SK-N-SH (cell line): ENCODE measurements around the gene RAD17. TPM values are rescaled to one million over a fixed set of nuclear protein-coding genes. Genes with fewer than 3 reads are reported as not detected.

Source experiments
- CTCF ChIA-PET: fragments of 300-600, 350-600 bp; formaldehyde crosslinking; extraction: SDS; loops from one replicate; lab custom pipeline; 2021; lab: Yijun Ruan, JAX
- POLR2A ChIA-PET: fragments of 350-600 bp; sonication (Branson Sonifier 250); formaldehyde crosslinking; extraction: SDS; loops from one replicate; lab custom pipeline; 2020; ENCODE audit warnings: antibody characterized with exemption, inconsistent platforms; lab: Yijun Ruan, JAX
- DNase-seq: peaks from one replicate; pipeline ENCODE4 v3.0.0; 2012
- H2AFZ ChIP-seq: fragments of 200-600 bp; sonication (generic); 2 replicates; pipeline ENCODE4 v1.8.1; 2016; ENCODE audit warnings: antibody characterized with exemption, mild to moderate bottlenecking, low read depth
- H3F3A ChIP-seq: fragments of 200-600 bp; sonication (generic); replicated peaks from 2 replicates; pipeline ENCODE3; 2016; ENCODE audit warnings: antibody characterized with exemption, mild to moderate bottlenecking; ENCODE audit not compliant: insufficient read depth
- H3K27ac ChIP-seq, 2 experiments: fragments of 200-500 bp in 1 of 2; fragments of 200-600 bp in 1 of 2; sonication (Bioruptor generic) in 1 of 2; sonication (generic), shearing (Covaris generic) in 1 of 2; 2 replicates each; pipeline versions ENCODE4 v1.5.1 to v1.6.1; 2014 to 2016; ENCODE audit warnings: low read depth in 2 of 2, inconsistent platforms in 1 of 2, low read length in 1 of 2, mild to moderate bottlenecking in 1 of 2, mixed read lengths in 1 of 2
- H3K27me3 ChIP-seq: fragments of 200-600 bp; sonication (generic), shearing (Covaris generic); 2 replicates; pipeline ENCODE4 v1.6.1; 2016; ENCODE audit warnings: mixed run types; ENCODE audit not compliant: insufficient read depth
- H3K36me3 ChIP-seq, 2 experiments: fragments of 200-500 bp in 1 of 2; fragments of 200-600 bp in 1 of 2; sonication (Bioruptor generic) in 1 of 2; sonication (generic) in 1 of 2; replicated peaks in 1 of 2; 2 replicates each; pipeline versions ENCODE3 to v1.5.1; 2014 to 2016; ENCODE audit warnings: low read length in 1 of 2, mild to moderate bottlenecking in 1 of 2; ENCODE audit not compliant: insufficient read depth in 2 of 2, control insufficient read depth in 1 of 2
- H3K4me1 ChIP-seq, 2 experiments: fragments of 200-500 bp in 1 of 2; fragments of 200-600 bp in 1 of 2; sonication (Bioruptor generic) in 1 of 2; sonication (generic), shearing (Covaris generic) in 1 of 2; 2 replicates each; pipeline versions ENCODE4 v1.5.1 to v1.6.1; 2014 to 2016; ENCODE audit warnings: low read depth in 1 of 2, low read length in 1 of 2, mixed run types in 1 of 2; ENCODE audit not compliant: insufficient read depth in 2 of 2, control insufficient read depth in 1 of 2
- H3K4me2 ChIP-seq: fragments of 200-600 bp; sonication (generic), shearing (Covaris generic); 2 replicates; pipeline ENCODE4 v1.6.1; 2017; ENCODE audit warnings: mixed run types
- H3K4me3 ChIP-seq, 2 experiments: fragments of 200-500 bp in 1 of 2; fragments of 200-600 bp in 1 of 2; sonication (Bioruptor generic) in 1 of 2; sonication (generic), shearing (Covaris generic) in 1 of 2; 2 replicates each; pipeline versions ENCODE4 v1.5.1 to v1.8.1; 2014 to 2016; ENCODE audit warnings: low read depth in 2 of 2, inconsistent platforms in 1 of 2, low read length in 1 of 2, mild to moderate bottlenecking in 1 of 2, mixed read lengths in 1 of 2, moderate library complexity in 1 of 2
- H3K79me2 ChIP-seq: fragments of 200-600 bp; sonication (generic); 2 replicates; pipeline ENCODE4 v1.8.1; 2017; ENCODE audit warnings: mild to moderate bottlenecking; ENCODE audit not compliant: insufficient read depth
- H3K9ac ChIP-seq: fragments of 200-600 bp; sonication (generic); 2 replicates; pipeline ENCODE4 v1.6.1; 2017; ENCODE audit warnings: mixed run types
- H3K9me2 ChIP-seq: fragments of 200-600 bp; sonication (generic); 2 replicates; pipeline ENCODE4 v1.6.1; 2017; ENCODE audit warnings: mixed run types
- H3K9me3 ChIP-seq: fragments of 200-600 bp; sonication (generic); 2 replicates; pipeline ENCODE4 v1.6.1; 2017; ENCODE audit warnings: mixed run types, mild to moderate bottlenecking, moderate library complexity
- H4K20me1 ChIP-seq: fragments of 200-600 bp; sonication (generic); 2 replicates; pipeline ENCODE4 v1.6.1; 2017; ENCODE audit warnings: mild to moderate bottlenecking, mixed run types; ENCODE audit not compliant: insufficient read depth
- CHD2 ChIP-seq: fragments of 150-350 bp; IDR thresholded peaks from 2 replicates; pipeline ENCODE4 v1.6.1; 2018; ENCODE audit warnings: low read length; ENCODE audit not compliant: partially characterized antibody
- CTCF ChIP-seq: fragments of 200-600 bp; sonication (generic); IDR thresholded peaks from 2 replicates; pipeline ENCODE4 v1.6.1; 2017; ENCODE audit warnings: antibody characterized with exemption, mild to moderate bottlenecking, moderate library complexity
- ELF1 ChIP-seq: IDR thresholded peaks from 2 replicates; pipeline ENCODE4 v1.4.0; 2012
- EP300 ChIP-seq, 2 experiments: IDR thresholded peaks; 2 replicates each; pipeline versions ENCODE4 v1.4.0 to v1.6.1; 2012; ENCODE audit warnings: borderline replicate concordance in 1 of 2, low read depth in 1 of 2, low read length in 1 of 2
- FOXJ3 ChIP-seq: sonication (generic); formaldehyde crosslinking; IDR thresholded peaks from 2 replicates; pipeline ENCODE4 v1.5.1; 2020; ENCODE audit warnings: mild to moderate bottlenecking, missing genetic modification reagents
- FOXM1 ChIP-seq: IDR thresholded peaks from 2 replicates; pipeline ENCODE4 v1.4.0; 2012; ENCODE audit warnings: low read depth, mild to moderate bottlenecking
- GATA2 ChIP-seq: sonication (generic); formaldehyde crosslinking; IDR thresholded peaks from 2 replicates; pipeline ENCODE4 v1.5.0; 2020; ENCODE audit warnings: mild to moderate bottlenecking, missing genetic modification reagents
- IRF3 ChIP-seq: fragments of 150-350 bp; IDR thresholded peaks from 2 replicates; pipeline ENCODE4 v1.6.1; 2016; ENCODE audit warnings: mild to moderate bottlenecking, low read depth, low read length
- MXI1 ChIP-seq: IDR thresholded peaks from 2 replicates; pipeline ENCODE4 v1.6.1; 2012; ENCODE audit warnings: mild to moderate bottlenecking, low read depth, low read length, improper control_type of control experiment
- NRF1 ChIP-seq: IDR thresholded peaks from 2 replicates; pipeline ENCODE4 v1.6.1; 2012; ENCODE audit warnings: low read depth, mild to moderate bottlenecking, low read length
- POLR2AphosphoS5 ChIP-seq: IDR thresholded peaks from 2 replicates; pipeline ENCODE4 v1.6.1; 2012; ENCODE audit warnings: low read depth, low read length
- RAD21 ChIP-seq: IDR thresholded peaks from 2 replicates; pipeline ENCODE4 v1.6.1; 2012; ENCODE audit warnings: mild to moderate bottlenecking, low read length
- REST ChIP-seq: IDR thresholded peaks from 2 replicates; pipeline ENCODE4 v1.6.1; 2012; ENCODE audit warnings: mild to moderate bottlenecking, low read depth, low read length, moderate library complexity
- RFX5 ChIP-seq: IDR thresholded peaks from 2 replicates; pipeline ENCODE4 v1.6.1; 2012; ENCODE audit warnings: mild to moderate bottlenecking, improper control_type of control experiment, low read length
- RXRA ChIP-seq: IDR thresholded peaks from 2 replicates; pipeline ENCODE4 v1.4.0; 2012; ENCODE audit warnings: low read depth, mild to moderate bottlenecking, borderline replicate concordance
- SIN3A ChIP-seq: IDR thresholded peaks from 2 replicates; pipeline ENCODE4 v1.6.1; 2012; ENCODE audit warnings: low read depth, mild to moderate bottlenecking, low read length, moderate library complexity, borderline replicate concordance
- SMC3 ChIP-seq: IDR thresholded peaks from 2 replicates; pipeline ENCODE4 v1.6.1; 2012; ENCODE audit warnings: low read depth, low read length, improper control_type of control experiment
- TAF1 ChIP-seq: IDR thresholded peaks from 2 replicates; pipeline ENCODE4 v1.6.1; 2012; ENCODE audit warnings: low read depth, mild to moderate bottlenecking, low read length, moderate library complexity, borderline replicate concordance
- TCF12 ChIP-seq: IDR thresholded peaks from 2 replicates; pipeline ENCODE4 v1.4.0; 2012
- TEAD4 ChIP-seq: IDR thresholded peaks from 2 replicates; pipeline ENCODE4 v1.4.0; 2012; ENCODE audit warnings: mild to moderate bottlenecking, borderline replicate concordance; ENCODE audit not compliant: insufficient read depth
- USF1 ChIP-seq: IDR thresholded peaks from 2 replicates; pipeline ENCODE4 v1.4.0; 2012; ENCODE audit warnings: low read depth, borderline replicate concordance
- YY1 ChIP-seq: IDR thresholded peaks from 2 replicates; pipeline ENCODE4 v1.4.0; 2012; ENCODE audit warnings: low read depth, mild to moderate bottlenecking
- ZBTB33 ChIP-seq: IDR thresholded peaks from 2 replicates; pipeline ENCODE4 v1.4.0; 2012; ENCODE audit warnings: low read depth, borderline replicate concordance
- WGBS: methylation state at CpG from one replicate; pipeline ENCODE4 v1.1.6; 2017; ENCODE audit warnings: low lambda C conversion rate; 5-methylcytosine and 5-hydroxymethylcytosine counted together
- polyA plus RNA-seq, 3 experiments: library from polyadenylated mRNA; depleted of rRNA; stranded (reverse); fragments of >200 nt; gene quantifications; 2 replicates each; pipeline ENCODE4 v1.2.3, GENCODE V29; 2012

The RAD17 gene
- polyA plus RNA-seq (2012; rRNA removed) = 15.4 and 16.9 TPM in 2 replicates
- 15.0 and 16.9 TPM in 2 replicates for polyA plus RNA-seq (2012; cell fraction: cytosol; rRNA removed)
- 34.8 and 41.9 TPM in 2 replicates for polyA plus RNA-seq (2012; cell fraction: nucleus; rRNA removed)

GRCh38 chr5:69369340-69370121, at the start of gene RAD17, which contains the start of the genes AK6 and TAF9:
Gene RAD17, plus strand, starts transcription at chr5:69369818. Its CDS starts 2,391 bp downstream, at chr5:69372209.
Gene AK6, minus strand, starts transcription at chr5:69369520. Its CDS starts 30 bp downstream, at chr5:69369490.
Gene TAF9, minus strand, starts transcription at chr5:69369520. Its CDS starts 3,783 bp downstream, at chr5:69365737.
- H3K4me2 ChIP-seq = peak within 1 kb of the TSS; percentile 84
- peak within 1 kb of the TSS; percentile 96 to 97 for H3K27ac ChIP-seq
- peak within 1 kb of the TSS; percentile 88 to 90 for H3K4me3 ChIP-seq
- H2AFZ ChIP-seq = peak within 1 kb of the TSS; percentile 85
- H4K20me1 ChIP-seq = peaks cover 15% of the 10 kb centered on the region; the same call in 1 of the 2 replicates
- H3K36me3 ChIP-seq = peaks cover 29 to 38% of the 10 kb centered on the region in 2 experiments
- H3K9ac ChIP-seq = peak within 1 kb of the TSS; percentile 99
- peaks cover 9% of the 10 kb centered on the region for H3F3A ChIP-seq
- under 1% methylated on average over 33 of the region's 66 CpGs for WGBS
- no peaks in the 10 kb centered on the region for H3K27me3 ChIP-seq
- peaks cover 7 to 13% of the 10 kb centered on the region in 2 experiments; a peak in 3 of 4 replicates for H3K4me1 ChIP-seq
- DNase-seq = peak; percentile 93
- POLR2A ChIA-PET = interaction anchor here (0.5 to 0.6 kb wide), 2 partner anchors 421 to 1640 kb away, joined by 3 read pairs; no protein-coding TSS in a partner anchor
- no peaks in the 10 kb centered on the region for H3K9me2 ChIP-seq
- H3K79me2 ChIP-seq = peaks cover 88% of the 10 kb centered on the region
- H3K9me3 ChIP-seq = no peaks in the 10 kb centered on the region
- CTCF ChIA-PET = no interaction called here
- TF ChIP-seq RAD21 (no peak), FOXJ3 (CRISPR knock-in tag) (no peak), GATA2 (CRISPR knock-in tag) (no peak), SIN3A (peak; percentile 56; the same call in 1 of the 2 replicates), TEAD4 (no peak), RFX5 (no peak), USF1 (peak; percentile 92), TCF12 (peak; percentile 16; the same call in 1 of the 2 replicates), POLR2AphosphoS5 (peak; percentile 72), REST (0 out of 2 replicates have a peak, but pooled peaks have one; percentile 35), EP300 (IDR thresholded peaks at IDR 0.05; ENCODE audit: borderline replicate concordance in 1 of 2, low read depth in 1 of 2, low read length in 1 of 2) (no peak), TAF1 (peak; percentile 73; the same call in 1 of the 2 replicates), CTCF (no peak), YY1 (peak; percentile 85), RXRA (no peak), ELF1 (no peak; the same call in 1 of the 2 replicates), IRF3 (no peak), CHD2 (no peak), SMC3 (no peak), FOXM1 (no peak), ZBTB33 (peak; percentile 36; the same call in 1 of the 2 replicates), MXI1 (peak; percentile 79; the same call in 1 of the 2 replicates), NRF1 (no peak)
